Measurements from ENCODE around the gene NUDT3. TPM values are rescaled to one million over a fixed set of nuclear protein-coding genes. Genes with fewer than 3 reads are reported as not detected.
"Not testable (repeated sequence)": the region's sequence is repeated elsewhere in the genome, so short reads cannot be mapped to it uniquely, and the experiment has no call there.

Gene NUDT3
- total RNA-seq, 1 donor from 2014 or later: 33.3 TPM

GRCh38 chr6:34324738-34325444 is 67.6 kb downstream of the NUDT3 start:
- H3K9me3 Mint-ChIP-seq: peaks cover 4% of the 10 kb centered on the region
- no peak overlapping the region for H3K4me3 Mint-ChIP-seq
- H3K27ac Mint-ChIP-seq: peak overlapping the region; percentile 95
- peaks cover 12% of the 10 kb centered on the region for H3K4me1 Mint-ChIP-seq
- H3K27me3 Mint-ChIP-seq (ENCODE audit: low read depth): no peaks in the 10 kb centered on the region
- DNase-seq (ENCODE audit: low spot score in 2 of 2, unreplicated experiment in 2 of 2): no peak
- peaks cover 9% of the 10 kb centered on the region for H3K36me3 Mint-ChIP-seq
- TF ChIP-seq CTCF (IDR thresholded peaks at IDR 0.05; ENCODE audit: unreplicated experiment): no peak

- Mint-ChIP-seq H3K4me1 (peaks cover 19% of the 10 kb centered on the region), H3K36me3 (peaks cover 10% of the 10 kb centered on the region), H3K27ac (peak overlapping the region; percentile 95)
- H3K27me3 Mint-ChIP-seq (ENCODE audit: low read depth); H3K4me3 Mint-ChIP-seq; H3K9me3 Mint-ChIP-seq; DNase-seq (ENCODE audit: low spot score in 2 of 2, unreplicated experiment in 2 of 2): not testable (repeated sequence)
These were observed 68.2 kb downstream of the NUDT3 start for GRCh38 chr6:34324221-34324620.

GRCh38 chr6:34323300-34323699 is 69.2 kb downstream of the NUDT3 start:
- Mint-ChIP-seq H3K27ac (peak overlapping the region; percentile 72), H3K4me1 (peaks cover 28% of the 10 kb centered on the region), H3K9me3 (peaks cover 4% of the 10 kb centered on the region), H3K27me3 (ENCODE audit: low read depth) (no peaks in the 10 kb centered on the region), H3K36me3 (peaks cover 10% of the 10 kb centered on the region), H3K4me3 (no peak overlapping the region)
- TF ChIP-seq CTCF (IDR thresholded peaks at IDR 0.05; ENCODE audit: unreplicated experiment): no peak
- DNase-seq (ENCODE audit: low spot score in 2 of 2, unreplicated experiment in 2 of 2): no peak

- Mint-ChIP-seq H3K36me3 (peaks cover 10% of the 10 kb centered on the region), H3K27ac (no peak overlapping the region), H3K9me3 (peaks cover 4% of the 10 kb centered on the region), H3K27me3 (ENCODE audit: low read depth) (no peaks in the 10 kb centered on the region), H3K4me3 (no peak overlapping the region), H3K4me1 (peaks cover 33% of the 10 kb centered on the region)
- no peak for DNase-seq (ENCODE audit: low spot score in 2 of 2, unreplicated experiment in 2 of 2)
- TF ChIP-seq CTCF (IDR thresholded peaks at IDR 0.05; ENCODE audit: unreplicated experiment): no peak
These were observed 69.7 kb downstream of the NUDT3 start for GRCh38 chr6:34322732-34323131.

GRCh38 chr6:34321821-34322220 is 70.6 kb downstream of the NUDT3 start:
- no peak for DNase-seq (ENCODE audit: low spot score in 2 of 2, unreplicated experiment in 2 of 2)
- Mint-ChIP-seq H3K9me3 (peaks cover 4% of the 10 kb centered on the region), H3K4me1 (peaks cover 41% of the 10 kb centered on the region), H3K36me3 (peaks cover 10% of the 10 kb centered on the region), H3K4me3 (no peak overlapping the region), H3K27me3 (ENCODE audit: low read depth) (no peaks in the 10 kb centered on the region), H3K27ac (no peak overlapping the region)
- TF ChIP-seq CTCF (IDR thresholded peaks at IDR 0.05; ENCODE audit: unreplicated experiment): no peak

GRCh38 chr6:34319471-34319885 is 73.0 kb downstream of the NUDT3 start:
- TF ChIP-seq CTCF (IDR thresholded peaks at IDR 0.05; ENCODE audit: unreplicated experiment): no peak
- no peak for DNase-seq (ENCODE audit: low spot score in 2 of 2, unreplicated experiment in 2 of 2)
- peak overlapping the region; percentile 97 for H3K27ac Mint-ChIP-seq

More at GRCh38 chr6:34319471-34319885, 73.0 kb downstream of the NUDT3 start:
- Mint-ChIP-seq H3K27me3 (ENCODE audit: low read depth) (no peaks in the 10 kb centered on the region), H3K4me3 (no peak overlapping the region), H3K36me3 (peaks cover 10% of the 10 kb centered on the region), H3K4me1 (peaks cover 54% of the 10 kb centered on the region), H3K9me3 (peaks cover 4% of the 10 kb centered on the region)

Measured in mesothelial cell of epicardium (in vitro differentiated cells).